HG03558 (cell line): ENCODE results near the gene E2F6.

ENCODE experiments used
- ATAC-seq: cut with Tn5 transposase; IDR thresholded peaks from one replicate; pipeline ENCODE4 v1.9.1; 2021; ENCODE audit warnings: moderate number of reproducible peaks; ENCODE audit not compliant: unreplicated experiment; ENCODE audit errors: extremely low read depth

E2F6 gene

GRCh38 chr2:11465485-11466306 lies at the start of gene E2F6:
TSS of gene E2F6 (minus strand) at chr2:11466161. CDS start at chr2:11465879, 282 bp downstream.
- ATAC-seq = no peak

GRCh38 chr2:11515490-11515981 lies 49.6 kb upstream of the E2F6 start:
- no peak for ATAC-seq

DNA sequence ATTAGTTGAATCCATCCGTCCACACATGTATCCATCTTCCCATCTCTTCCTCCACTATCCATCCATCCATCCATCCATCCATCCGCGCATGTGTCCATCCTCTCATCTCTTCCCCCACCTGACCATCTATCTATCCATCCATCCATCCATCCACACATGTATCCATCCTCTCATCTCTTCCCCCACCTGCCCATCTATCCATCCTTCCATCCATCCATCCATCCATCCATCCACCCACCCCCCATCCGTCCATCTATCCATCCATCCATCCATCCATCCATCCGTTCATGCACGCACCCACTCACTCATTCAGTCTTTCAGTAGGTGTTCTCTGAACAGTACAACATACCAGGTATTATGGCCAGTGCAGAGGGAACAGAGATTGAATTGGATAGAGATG lies 48.9 kb upstream of the E2F6 start:
- no peak for ATAC-seq

GRCh38 chr2:11514081-11514730 lies 48.2 kb upstream of the E2F6 start:
- no peak for ATAC-seq

GRCh38 chr2:11513319-11513718 lies 47.4 kb upstream of the E2F6 start:
- ATAC-seq = no peak

DNA sequence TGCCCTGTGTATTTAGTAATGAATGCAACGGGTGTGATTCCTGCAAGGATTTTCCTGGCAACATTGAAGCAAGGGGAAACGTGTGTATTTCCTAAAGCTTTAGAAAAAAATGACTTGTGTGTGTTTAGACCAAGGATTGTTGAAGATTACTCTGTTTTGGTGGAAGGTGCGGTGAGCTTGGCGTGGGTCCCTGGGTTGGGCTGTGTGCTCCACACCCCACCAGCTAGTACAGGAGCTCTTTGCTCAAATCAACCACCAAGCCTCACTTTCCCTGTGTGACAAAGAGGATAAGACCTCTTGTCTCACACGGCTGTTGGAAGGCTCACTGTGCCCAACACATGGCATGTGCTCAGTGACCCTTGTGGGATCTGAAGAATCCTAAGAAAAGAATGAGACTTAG lies 46.5 kb upstream of the E2F6 start:
- no peak for ATAC-seq

GRCh38 chr2:11509657-11510360 lies 43.8 kb upstream of the E2F6 start:
- ATAC-seq = no peak

GRCh38 chr2:11508279-11508678 lies 42.3 kb upstream of the E2F6 start:
- ATAC-seq = no peak

- no peak for ATAC-seq
These were observed 41.6 kb upstream of the E2F6 start for GRCh38 chr2:11507517-11507916.

- ATAC-seq = no peak
These were observed 40.6 kb upstream of the E2F6 start for GRCh38 chr2:11506611-11506969.

DNA sequence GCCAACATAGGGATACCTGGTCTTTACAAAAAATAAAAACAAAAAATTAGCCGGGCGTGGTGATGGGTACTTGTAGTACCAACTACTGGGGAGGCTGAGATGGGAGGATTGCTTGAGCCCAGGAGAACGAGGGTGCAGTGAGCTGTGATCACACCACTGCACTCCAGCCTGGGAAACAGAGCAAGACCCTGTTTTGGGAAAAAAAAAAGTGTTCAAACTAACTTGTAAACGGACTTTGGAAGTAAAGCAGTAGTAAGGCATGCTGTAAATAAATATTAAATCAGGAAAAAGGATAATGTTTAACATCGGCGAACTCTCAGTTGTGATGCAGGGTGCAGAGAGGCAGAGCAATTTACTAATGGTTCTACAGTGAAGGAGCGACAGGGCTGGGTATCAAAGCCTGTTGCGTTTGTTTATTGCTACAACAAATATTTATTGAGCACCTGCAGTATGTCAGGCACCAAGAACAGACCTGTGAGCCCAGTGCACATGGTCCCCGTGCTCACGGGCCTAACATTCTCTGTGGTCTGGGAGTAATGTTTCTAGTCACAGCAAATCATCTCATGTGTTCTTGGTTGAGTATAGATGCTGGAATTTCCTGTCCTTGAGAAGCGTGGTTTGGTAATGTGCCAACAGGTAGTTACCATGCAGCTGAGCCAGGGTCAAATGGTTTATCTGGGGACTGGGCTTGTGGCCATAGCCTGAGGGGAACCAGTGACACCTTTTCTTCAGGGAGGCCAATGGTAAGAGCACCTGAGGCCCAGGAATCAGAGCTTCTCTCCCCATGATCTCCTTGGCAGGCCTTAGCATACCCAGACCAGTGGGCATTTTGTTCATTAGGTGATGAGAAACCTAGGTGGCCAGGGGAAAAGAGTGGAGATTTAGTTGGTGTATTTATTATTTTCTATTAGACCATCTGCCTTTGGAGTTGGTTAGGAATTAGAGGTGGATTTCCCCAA lies 40.0 kb upstream of the E2F6 start:
- ATAC-seq = no peak

DNA sequence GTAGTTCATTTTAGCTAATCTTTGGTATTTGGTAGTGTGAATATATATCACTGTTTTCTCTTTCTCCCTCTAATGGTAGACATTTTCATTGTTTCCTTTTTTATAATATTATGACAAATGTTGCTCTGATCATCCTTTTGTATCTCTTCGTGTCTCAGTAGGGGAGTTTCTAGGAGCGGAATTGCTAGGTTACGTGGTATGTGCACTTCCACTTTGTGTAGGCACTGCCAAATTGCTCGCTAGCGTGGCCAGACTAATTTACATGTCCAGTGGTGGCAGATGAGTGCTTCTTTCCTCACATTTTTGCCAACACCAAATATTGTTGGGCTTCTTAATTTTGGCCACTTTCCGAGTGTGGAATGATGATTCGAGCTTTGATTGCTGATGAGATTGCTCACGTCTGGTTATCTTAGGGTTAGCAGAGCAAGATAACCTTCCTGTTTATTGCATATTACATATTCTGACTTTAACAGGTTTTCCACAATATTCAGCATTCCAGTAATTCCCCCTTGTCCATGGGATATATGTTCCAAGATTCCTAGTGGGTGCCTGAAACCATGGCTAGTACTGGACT lies 37.5 kb upstream of the E2F6 start:
- ATAC-seq = no peak

DNA sequence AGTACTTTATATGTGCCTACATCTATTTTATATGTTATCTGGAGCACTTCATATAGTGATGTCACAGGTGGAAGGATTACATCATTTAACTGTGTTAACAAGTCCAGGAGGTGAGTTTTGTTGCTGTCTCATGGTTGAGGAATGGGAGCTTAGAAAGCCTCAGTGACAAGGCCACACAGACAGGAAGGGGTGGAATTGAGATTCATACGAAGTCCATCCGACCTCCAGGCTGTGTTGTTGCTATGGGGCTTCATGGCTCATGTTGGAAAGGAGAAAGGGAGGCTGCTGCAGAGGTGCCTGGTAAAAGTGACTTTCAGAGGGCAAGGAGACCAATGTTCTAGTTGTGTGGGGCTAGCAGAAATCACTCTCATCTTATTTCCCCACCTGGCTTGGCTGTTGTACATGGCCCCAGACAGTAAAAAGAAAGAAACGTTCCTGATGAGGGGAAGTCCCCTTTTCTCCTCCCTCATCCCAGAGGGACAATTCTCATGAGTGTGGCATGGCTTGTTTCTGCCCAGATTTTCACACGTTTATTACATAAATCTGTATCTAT lies 36.9 kb upstream of the E2F6 start:
- no peak for ATAC-seq

- ATAC-seq = no peak
These were observed 34.8 kb upstream of the E2F6 start for GRCh38 chr2:11500702-11501303.

- ATAC-seq = no peak
These were observed 33.3 kb upstream of the E2F6 start for GRCh38 chr2:11499081-11499743.

DNA sequence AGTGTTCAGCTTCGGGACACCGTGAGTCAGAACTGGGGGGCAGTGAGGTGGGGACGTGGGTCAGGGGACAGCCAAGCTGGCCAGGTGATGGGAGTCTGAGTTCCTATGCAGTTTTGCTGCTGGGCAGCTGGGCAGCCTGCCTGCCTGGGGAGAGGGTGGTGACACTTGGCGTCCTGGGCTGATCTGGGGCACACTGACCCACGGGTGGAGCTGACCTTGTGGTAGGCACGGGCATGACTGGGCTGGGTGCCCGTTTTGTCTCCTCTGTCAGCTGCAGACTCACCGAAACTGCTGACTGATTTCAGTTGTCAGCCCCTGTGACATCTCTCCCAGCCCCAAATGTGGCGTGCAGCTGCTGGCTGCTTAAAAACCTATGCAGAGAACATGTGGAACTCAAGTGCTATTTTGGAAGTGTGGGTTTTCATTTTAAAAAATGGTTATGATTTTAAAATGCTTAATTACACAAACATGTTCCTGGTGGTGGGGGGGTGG lies 32.6 kb upstream of the E2F6 start:
- ATAC-seq = peak; percentile 76

DNA sequence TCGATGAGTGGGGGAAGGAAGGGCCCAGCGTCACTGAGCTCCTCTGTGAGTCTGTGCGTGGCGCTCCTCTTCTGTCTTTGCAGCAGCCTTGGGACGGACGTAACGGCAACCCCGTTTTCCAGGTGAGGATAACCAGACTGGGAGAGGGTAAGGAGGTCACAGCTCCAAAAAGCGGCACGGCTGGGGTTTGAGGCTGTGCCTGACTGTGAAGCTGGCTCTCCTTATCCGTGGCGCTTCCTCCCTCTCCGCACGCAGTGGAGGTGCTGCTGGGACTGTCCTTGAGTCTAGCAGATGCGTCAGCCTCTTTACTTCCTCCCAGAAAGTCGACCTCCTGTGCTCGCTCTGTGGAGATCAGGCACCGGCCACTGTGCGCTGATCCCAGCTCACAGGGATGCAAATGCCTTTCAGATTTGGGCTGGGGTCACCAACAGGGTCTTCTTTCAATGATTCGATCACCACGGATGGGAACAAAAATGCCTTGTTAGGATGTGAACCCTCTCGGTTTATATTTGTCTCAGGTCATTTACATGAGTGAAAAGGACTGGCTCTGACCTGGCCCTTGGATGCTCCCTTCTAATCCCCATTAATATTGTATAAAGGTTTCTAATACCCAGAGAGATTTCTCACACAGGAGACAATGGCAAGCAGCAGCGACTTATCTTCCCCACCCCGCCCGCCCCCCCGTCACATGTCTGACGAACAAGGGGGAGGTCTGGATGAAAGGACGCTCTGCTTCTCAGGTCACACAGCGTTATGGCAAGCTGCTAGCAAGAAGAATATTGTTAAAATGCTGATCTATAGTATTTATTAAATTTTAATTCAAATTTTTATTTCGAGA lies 30.1 kb upstream of the E2F6 start:
- no peak for ATAC-seq
